A549 (cell line): ENCODE data around the gene CIAO3.

Experiments
- CEBPB ChIP-seq, 2 experiments: fragments of >200 bp in 1 of 2; sonication (Bioruptor Twin) in 1 of 2; formaldehyde crosslinking in 1 of 2; IDR thresholded peaks; 2 replicates each; pipeline ENCODE4 v1.6.1; 2012 to 2016
- HOXB13 ChIP-seq: fragments of 250-450 bp; sonication (Bioruptor Pico); IDR thresholded peaks from 2 replicates; pipeline ENCODE4 v1.5.0; 2020; ENCODE audit warnings: low read depth, mild to moderate bottlenecking, moderate library complexity
- MAFK ChIP-seq: fragments of 450-650 bp; IDR thresholded peaks from 2 replicates; pipeline ENCODE4 v1.6.1; 2014; ENCODE audit not compliant: partially characterized antibody
- TFCP2L1 ChIP-seq: fragments of 250-450 bp; sonication (Bioruptor Pico); IDR thresholded peaks from 2 replicates; pipeline ENCODE4 v1.5.0; 2021; ENCODE audit warnings: mild to moderate bottlenecking
- TF ChIP-seq, protein P1 (sequence below): fragments of >200 bp; sonication (Bioruptor Twin); formaldehyde crosslinking; IDR thresholded peaks from 3 replicates; pipeline ENCODE4 v1.5.1; 2016

DNA sequence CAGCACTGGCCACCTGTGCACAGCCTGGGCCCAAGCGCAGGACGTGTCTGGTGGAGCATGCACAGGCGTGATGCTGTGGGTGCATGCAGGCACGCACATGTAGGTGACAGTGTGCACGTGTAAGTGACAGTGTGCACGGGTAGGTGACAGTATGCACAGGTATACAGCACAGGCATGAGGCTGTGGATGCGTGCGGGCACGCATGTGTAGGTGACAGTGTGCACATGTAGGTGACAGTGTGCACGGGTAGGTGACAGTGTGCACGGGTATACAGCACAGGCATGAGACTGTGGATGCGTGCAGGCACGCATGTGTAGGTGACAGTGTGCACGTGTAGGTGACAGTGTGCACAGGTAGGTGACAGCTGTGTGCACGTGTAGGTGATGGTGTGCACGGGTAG lies 39.5 kb upstream of the CIAO3 start:
- TF ChIP-seq, protein P1, sequence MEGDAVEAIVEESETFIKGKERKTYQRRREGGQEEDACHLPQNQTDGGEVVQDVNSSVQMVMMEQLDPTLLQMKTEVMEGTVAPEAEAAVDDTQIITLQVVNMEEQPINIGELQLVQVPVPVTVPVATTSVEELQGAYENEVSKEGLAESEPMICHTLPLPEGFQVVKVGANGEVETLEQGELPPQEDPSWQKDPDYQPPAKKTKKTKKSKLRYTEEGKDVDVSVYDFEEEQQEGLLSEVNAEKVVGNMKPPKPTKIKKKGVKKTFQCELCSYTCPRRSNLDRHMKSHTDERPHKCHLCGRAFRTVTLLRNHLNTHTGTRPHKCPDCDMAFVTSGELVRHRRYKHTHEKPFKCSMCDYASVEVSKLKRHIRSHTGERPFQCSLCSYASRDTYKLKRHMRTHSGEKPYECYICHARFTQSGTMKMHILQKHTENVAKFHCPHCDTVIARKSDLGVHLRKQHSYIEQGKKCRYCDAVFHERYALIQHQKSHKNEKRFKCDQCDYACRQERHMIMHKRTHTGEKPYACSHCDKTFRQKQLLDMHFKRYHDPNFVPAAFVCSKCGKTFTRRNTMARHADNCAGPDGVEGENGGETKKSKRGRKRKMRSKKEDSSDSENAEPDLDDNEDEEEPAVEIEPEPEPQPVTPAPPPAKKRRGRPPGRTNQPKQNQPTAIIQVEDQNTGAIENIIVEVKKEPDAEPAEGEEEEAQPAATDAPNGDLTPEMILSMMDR: no peak
- TF ChIP-seq MAFK (no peak), HOXB13 (CRISPR knock-in tag) (no peak), TFCP2L1 (no peak), CEBPB (IDR thresholded peaks at IDR 0.05) (no peak)
